GM12878 (cell line): Measurements from ENCODE around the gene RNF112. TPM values are rescaled to one million over a fixed set of nuclear protein-coding genes. Genes with fewer than 3 reads are reported as not detected.

Source experiments
- ATF2 ChIP-seq: IDR thresholded peaks from 2 replicates; pipeline ENCODE4 v1.6.1; 2012; ENCODE audit warnings: low read length, inconsistent platforms
- ATF7 ChIP-seq: fragments of 450-650 bp; IDR thresholded peaks from 2 replicates; pipeline ENCODE4 v1.6.1; 2016; ENCODE audit warnings: low read depth, mild to moderate bottlenecking
- CREM ChIP-seq: IDR thresholded peaks from 2 replicates; pipeline ENCODE4 v1.6.1; 2014; ENCODE audit warnings: antibody characterized with exemption, low read depth
- RAD51 ChIP-seq: fragments of 450-650 bp; IDR thresholded peaks from 2 replicates; pipeline ENCODE4 v1.6.1; 2016; ENCODE audit warnings: moderate library complexity, mild to moderate bottlenecking, inconsistent platforms
- SREBF1 ChIP-seq: IDR thresholded peaks from 2 replicates; pipeline ENCODE4 v1.6.1; 2012; ENCODE audit warnings: mild to moderate bottlenecking, low read length
- ZBTB11 ChIP-seq: fragments of 450-650 bp; formaldehyde crosslinking; IDR thresholded peaks from 2 replicates; pipeline ENCODE4 v1.5.0; 2022; ENCODE audit warnings: mild to moderate bottlenecking, missing genetic modification characterization
- ZNF384 ChIP-seq: IDR thresholded peaks from 2 replicates; pipeline ENCODE4 v1.6.1; 2012; ENCODE audit warnings: low read depth, mild to moderate bottlenecking, low read length, improper control_type of control experiment, borderline replicate concordance
- ZSCAN29 ChIP-seq: fragments of 450-650 bp; IDR thresholded peaks from 2 replicates; pipeline ENCODE4 v1.6.1; 2017; ENCODE audit warnings: mild to moderate bottlenecking, moderate library complexity
- polyA plus RNA-seq, 11 experiments: library from polyadenylated mRNA; depleted of rRNA in 4 of 11; unstranded in 6 of 11; stranded (reverse) in 5 of 11; fragments of >200 nt; fragmentation: Nextera tagmentation in 4 of 11; fragmentation: Illumina TruSeq in 1 of 11; extraction: Ambion mirVana in 4 of 11; extraction: Trizol in 1 of 11; gene quantifications; 1 replicate in 1 of 11; 2 replicates in 10 of 11; pipeline versions ENCODE4 v1.2.1 to v1.2.3, GENCODE V29; 2011 to 2016; ENCODE audit warnings: inconsistent platforms in 2 of 11, missing spikeins in 2 of 11, low read depth in 1 of 11
- total RNA-seq, 4 experiments: library from RNA; depleted of rRNA in 3 of 4; stranded (reverse); fragments of >200 nt in 3 of 4; fragmentation: Illumina TruSeq in 1 of 4; extraction: Trizol in 1 of 4; gene quantifications; 2 replicates each; pipeline versions ENCODE4 v1.2.1 to v1.2.3, GENCODE V29; 2013 to 2021
- TF ChIP-seq, protein P1 (sequence below): fragments of 450-650 bp; formaldehyde crosslinking; IDR thresholded peaks from 2 replicates; pipeline ENCODE4 v1.4.0; 2022; ENCODE audit warnings: mild to moderate bottlenecking, moderate library complexity

The RNF112 gene
- total and polyA plus RNA-seq, 10 of the 15 experiments (the other 5 are each of a cell fraction or from before 2014, with no cell fraction given): not detected

- TF ChIP-seq, protein P1, sequence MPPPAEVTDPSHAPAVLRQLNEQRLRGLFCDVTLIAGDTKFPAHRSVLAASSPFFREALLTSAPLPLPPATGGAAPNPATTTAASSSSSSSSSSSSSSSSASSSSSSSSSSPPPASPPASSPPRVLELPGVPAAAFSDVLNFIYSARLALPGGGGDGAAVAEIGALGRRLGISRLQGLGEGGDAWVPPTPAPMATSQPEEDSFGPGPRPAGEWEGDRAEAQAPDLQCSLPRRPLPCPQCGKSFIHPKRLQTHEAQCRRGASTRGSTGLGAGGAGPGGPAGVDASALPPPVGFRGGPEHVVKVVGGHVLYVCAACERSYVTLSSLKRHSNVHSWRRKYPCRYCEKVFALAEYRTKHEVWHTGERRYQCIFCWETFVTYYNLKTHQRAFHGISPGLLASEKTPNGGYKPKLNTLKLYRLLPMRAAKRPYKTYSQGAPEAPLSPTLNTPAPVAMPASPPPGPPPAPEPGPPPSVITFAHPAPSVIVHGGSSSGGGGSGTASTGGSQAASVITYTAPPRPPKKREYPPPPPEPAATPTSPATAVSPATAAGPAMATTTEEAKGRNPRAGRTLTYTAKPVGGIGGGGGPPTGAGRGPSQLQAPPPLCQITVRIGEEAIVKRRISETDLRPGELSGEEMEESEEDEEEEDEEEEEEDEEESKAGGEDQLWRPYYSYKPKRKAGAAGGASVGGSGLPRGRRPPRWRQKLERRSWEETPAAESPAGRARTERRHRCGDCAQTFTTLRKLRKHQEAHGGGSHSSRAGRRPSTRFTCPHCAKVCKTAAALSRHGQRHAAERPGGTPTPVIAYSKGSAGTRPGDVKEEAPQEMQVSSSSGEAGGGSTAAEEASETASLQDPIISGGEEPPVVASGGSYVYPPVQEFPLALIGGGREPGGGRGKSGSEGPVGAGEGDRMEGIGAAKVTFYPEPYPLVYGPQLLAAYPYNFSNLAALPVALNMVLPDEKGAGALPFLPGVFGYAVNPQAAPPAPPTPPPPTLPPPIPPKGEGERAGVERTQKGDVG: no peak
- TF ChIP-seq RAD51 (no peak), ATF7 (no peak), ZSCAN29 (no peak), ATF2 (no peak), SREBF1 (no peak), ZBTB11 (CRISPR knock-in tag) (no peak), ZNF384 (no peak), CREM (no peak)
Observed at GRCh38 chr17:19408346-19408710, 2.7 kb upstream of the RNF112 start (continued).
